ENCODE results near the gene TDP1. TPM values are rescaled to one million over a fixed set of nuclear protein-coding genes. Genes with fewer than 3 reads are reported as not detected.

Gene TDP1
- total and polyA plus RNA-seq, 2 experiments from 2014 or later: 23.0 to 63.6 TPM

DNA sequence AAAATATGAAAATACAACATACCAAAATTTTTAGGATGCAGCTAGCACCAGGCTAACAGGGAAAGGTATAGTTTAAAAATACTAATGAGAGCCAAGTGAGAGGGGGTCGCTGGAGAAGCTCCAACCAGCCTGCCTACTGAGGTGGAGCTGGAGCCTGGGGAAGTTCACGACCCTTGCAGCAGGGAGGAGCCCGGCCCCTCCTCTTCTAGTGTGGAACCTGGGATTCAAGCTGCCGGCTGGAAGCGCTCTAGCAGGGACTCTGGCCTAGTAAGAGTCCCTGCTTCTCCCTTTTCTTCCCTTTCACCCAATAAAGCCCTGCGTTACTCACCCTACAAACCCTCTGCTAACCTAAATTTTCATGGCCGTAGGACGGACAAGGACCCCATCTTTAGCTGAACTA, 101.1 kb downstream of the TDP1 start:
- H3K4me3 ChIP-seq: no peak overlapping the region
- H3F3A ChIP-seq (replicated peaks; ENCODE audit: low read depth): peaks cover 5% of the 10 kb centered on the region; the same call in 1 of the 2 replicates
- no peak overlapping the region for H3K27ac ChIP-seq (ENCODE audit: low read depth)
- ATAC-seq (0 out of 3 replicates have a peak, but pooled peaks have one; percentile 3), DNase-seq (ENCODE audit: low spot score) (peak; percentile 48)
- H3K9me3 Mint-ChIP-seq: no peaks in the 10 kb centered on the region
- no peak for TF ChIP-seq ZNF114 (CRISPR knock-in tag; IDR thresholded peaks at IDR 0.05)
- no peak for TF ChIP-seq POLR2AphosphoS5 (IDR thresholded peaks at IDR 0.05; ENCODE audit: low read depth)
- H3K4me1 Mint-ChIP-seq: peaks cover 17% of the 10 kb centered on the region; the same call in 2 of the 3 replicates
- no peaks in the 10 kb centered on the region for H3K36me3 Mint-ChIP-seq (ENCODE audit: low read depth)
- H3K4me2 ChIP-seq: no peak overlapping the region
- peaks cover 41% of the 10 kb centered on the region for H3K27me3 ChIP-seq (ENCODE audit: insufficient read depth)
- H3K4me1 ChIP-seq (ENCODE audit: insufficient read depth): peaks cover 21% of the 10 kb centered on the region
- no peaks in the 10 kb centered on the region for H3K9me2 ChIP-seq (ENCODE audit: insufficient read depth)
- H3K4me3 Mint-ChIP-seq: no peak overlapping the region
- no peaks in the 10 kb centered on the region for H3K36me3 ChIP-seq (ENCODE audit: insufficient read depth)
- 0 out of 2 replicates have a peak overlapping the region, but pooled peaks have one; percentile 19 for H2AFZ ChIP-seq
- H4K20me1 ChIP-seq (replicated peaks; ENCODE audit: insufficient read depth): no peaks in the 10 kb centered on the region
- no peak overlapping the region for H3K27ac Mint-ChIP-seq
- peaks cover 30% of the 10 kb centered on the region for H3K27me3 Mint-ChIP-seq (ENCODE audit: insufficient read depth, low read depth, poor library complexity)
- H3K79me2 ChIP-seq (replicated peaks; ENCODE audit: insufficient read depth): no peaks in the 10 kb centered on the region

DNA sequence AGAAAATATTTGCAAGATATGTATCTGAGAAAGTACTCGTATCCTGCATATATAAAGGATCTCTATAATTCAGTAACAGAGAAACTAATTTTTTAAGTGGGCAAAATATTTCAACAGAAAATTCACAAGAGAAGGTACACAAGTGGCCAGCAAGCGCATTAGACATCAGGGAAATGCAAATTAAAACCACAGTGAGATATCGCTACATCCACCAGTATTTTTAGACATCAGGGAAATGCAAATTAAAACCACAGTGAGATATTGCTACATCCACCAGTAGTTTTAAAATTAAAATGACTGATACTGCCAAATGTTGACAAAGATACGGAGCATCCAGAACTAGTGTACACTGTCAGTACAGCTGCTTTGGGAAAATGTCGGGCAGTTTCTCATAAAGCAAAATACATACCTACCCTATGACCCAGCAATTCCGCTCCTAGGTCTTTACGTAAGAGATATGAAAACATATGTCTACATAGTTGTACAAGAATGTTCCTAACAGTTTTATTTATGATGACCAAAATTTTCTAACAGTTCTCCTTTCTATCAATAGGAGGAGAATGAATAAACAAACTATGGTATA, 103.2 kb downstream of the TDP1 start:
- H3K27me3 Mint-ChIP-seq (ENCODE audit: insufficient read depth, low read depth, poor library complexity): peaks cover 50% of the 10 kb centered on the region
- peaks cover 62% of the 10 kb centered on the region for H3K27me3 ChIP-seq (ENCODE audit: insufficient read depth)
- peak overlapping the region; percentile 81; the same call in 2 of the 3 replicates for H3K4me3 Mint-ChIP-seq
- TF ChIP-seq, protein P1, sequence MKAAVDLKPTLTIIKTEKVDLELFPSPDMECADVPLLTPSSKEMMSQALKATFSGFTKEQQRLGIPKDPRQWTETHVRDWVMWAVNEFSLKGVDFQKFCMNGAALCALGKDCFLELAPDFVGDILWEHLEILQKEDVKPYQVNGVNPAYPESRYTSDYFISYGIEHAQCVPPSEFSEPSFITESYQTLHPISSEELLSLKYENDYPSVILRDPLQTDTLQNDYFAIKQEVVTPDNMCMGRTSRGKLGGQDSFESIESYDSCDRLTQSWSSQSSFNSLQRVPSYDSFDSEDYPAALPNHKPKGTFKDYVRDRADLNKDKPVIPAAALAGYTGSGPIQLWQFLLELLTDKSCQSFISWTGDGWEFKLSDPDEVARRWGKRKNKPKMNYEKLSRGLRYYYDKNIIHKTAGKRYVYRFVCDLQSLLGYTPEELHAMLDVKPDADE (IDR thresholded peaks at IDR 0.05): no peak
- no peak for TF ChIP-seq ZNF114 (CRISPR knock-in tag; IDR thresholded peaks at IDR 0.05)
- TF ChIP-seq POLR2AphosphoS5 (IDR thresholded peaks at IDR 0.05; ENCODE audit: low read depth): no peak
- TF ChIP-seq CREB1 (CRISPR knock-in tag; IDR thresholded peaks at IDR 0.05; ENCODE audit: low read depth): no peak
- TF ChIP-seq, protein P2, sequence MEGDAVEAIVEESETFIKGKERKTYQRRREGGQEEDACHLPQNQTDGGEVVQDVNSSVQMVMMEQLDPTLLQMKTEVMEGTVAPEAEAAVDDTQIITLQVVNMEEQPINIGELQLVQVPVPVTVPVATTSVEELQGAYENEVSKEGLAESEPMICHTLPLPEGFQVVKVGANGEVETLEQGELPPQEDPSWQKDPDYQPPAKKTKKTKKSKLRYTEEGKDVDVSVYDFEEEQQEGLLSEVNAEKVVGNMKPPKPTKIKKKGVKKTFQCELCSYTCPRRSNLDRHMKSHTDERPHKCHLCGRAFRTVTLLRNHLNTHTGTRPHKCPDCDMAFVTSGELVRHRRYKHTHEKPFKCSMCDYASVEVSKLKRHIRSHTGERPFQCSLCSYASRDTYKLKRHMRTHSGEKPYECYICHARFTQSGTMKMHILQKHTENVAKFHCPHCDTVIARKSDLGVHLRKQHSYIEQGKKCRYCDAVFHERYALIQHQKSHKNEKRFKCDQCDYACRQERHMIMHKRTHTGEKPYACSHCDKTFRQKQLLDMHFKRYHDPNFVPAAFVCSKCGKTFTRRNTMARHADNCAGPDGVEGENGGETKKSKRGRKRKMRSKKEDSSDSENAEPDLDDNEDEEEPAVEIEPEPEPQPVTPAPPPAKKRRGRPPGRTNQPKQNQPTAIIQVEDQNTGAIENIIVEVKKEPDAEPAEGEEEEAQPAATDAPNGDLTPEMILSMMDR (conservative IDR thresholded peaks at IDR 0.05; ENCODE audit: low read depth in 2 of 2): no peak
- no peak for TF ChIP-seq ZNF331 (CRISPR knock-in tag; IDR thresholded peaks at IDR 0.05; ENCODE audit: low read depth)
- no peak for TF ChIP-seq STAT1 (IDR thresholded peaks at IDR 0.05; ENCODE audit: unreplicated experiment)
- TF ChIP-seq, protein P3, sequence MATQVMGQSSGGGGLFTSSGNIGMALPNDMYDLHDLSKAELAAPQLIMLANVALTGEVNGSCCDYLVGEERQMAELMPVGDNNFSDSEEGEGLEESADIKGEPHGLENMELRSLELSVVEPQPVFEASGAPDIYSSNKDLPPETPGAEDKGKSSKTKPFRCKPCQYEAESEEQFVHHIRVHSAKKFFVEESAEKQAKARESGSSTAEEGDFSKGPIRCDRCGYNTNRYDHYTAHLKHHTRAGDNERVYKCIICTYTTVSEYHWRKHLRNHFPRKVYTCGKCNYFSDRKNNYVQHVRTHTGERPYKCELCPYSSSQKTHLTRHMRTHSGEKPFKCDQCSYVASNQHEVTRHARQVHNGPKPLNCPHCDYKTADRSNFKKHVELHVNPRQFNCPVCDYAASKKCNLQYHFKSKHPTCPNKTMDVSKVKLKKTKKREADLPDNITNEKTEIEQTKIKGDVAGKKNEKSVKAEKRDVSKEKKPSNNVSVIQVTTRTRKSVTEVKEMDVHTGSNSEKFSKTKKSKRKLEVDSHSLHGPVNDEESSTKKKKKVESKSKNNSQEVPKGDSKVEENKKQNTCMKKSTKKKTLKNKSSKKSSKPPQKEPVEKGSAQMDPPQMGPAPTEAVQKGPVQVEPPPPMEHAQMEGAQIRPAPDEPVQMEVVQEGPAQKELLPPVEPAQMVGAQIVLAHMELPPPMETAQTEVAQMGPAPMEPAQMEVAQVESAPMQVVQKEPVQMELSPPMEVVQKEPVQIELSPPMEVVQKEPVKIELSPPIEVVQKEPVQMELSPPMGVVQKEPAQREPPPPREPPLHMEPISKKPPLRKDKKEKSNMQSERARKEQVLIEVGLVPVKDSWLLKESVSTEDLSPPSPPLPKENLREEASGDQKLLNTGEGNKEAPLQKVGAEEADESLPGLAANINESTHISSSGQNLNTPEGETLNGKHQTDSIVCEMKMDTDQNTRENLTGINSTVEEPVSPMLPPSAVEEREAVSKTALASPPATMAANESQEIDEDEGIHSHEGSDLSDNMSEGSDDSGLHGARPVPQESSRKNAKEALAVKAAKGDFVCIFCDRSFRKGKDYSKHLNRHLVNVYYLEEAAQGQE (IDR thresholded peaks at IDR 0.05; ENCODE audit: unreplicated experiment): no peak
- no peak for TF ChIP-seq NANOG (IDR thresholded peaks at IDR 0.05; ENCODE audit: borderline replicate concordance)
- TF ChIP-seq EZH2phosphoT487 (IDR thresholded peaks at IDR 0.05; ENCODE audit: unreplicated experiment): no peak
- no peak for TF ChIP-seq EZH2 (IDR thresholded peaks at IDR 0.05; ENCODE audit: low read depth, unreplicated experiment)

More for the DNA sequence above, 103.2 kb downstream of the TDP1 start:
- Mint-ChIP-seq H3K9me3 (no peaks in the 10 kb centered on the region), H3K27ac (no peak overlapping the region), H3K4me1 (peaks cover 26% of the 10 kb centered on the region), H3K36me3 (ENCODE audit: low read depth) (no peaks in the 10 kb centered on the region)
- no peaks in the 10 kb centered on the region for H3K36me3 ChIP-seq (ENCODE audit: insufficient read depth)
- H4K20me1 ChIP-seq (replicated peaks; ENCODE audit: insufficient read depth): 0 out of 2 replicates have a peak, but pooled peaks cover 3% of the 10 kb centered on the region
- no peak overlapping the region for H3K27ac ChIP-seq (ENCODE audit: low read depth)
- no peak for ATAC-seq
- H2AFZ ChIP-seq: no peak overlapping the region
- H3K9me2 ChIP-seq (ENCODE audit: insufficient read depth): no peaks in the 10 kb centered on the region
- peaks cover 28% of the 10 kb centered on the region for H3K4me1 ChIP-seq (ENCODE audit: insufficient read depth)
- H3K4me3 ChIP-seq: no peak overlapping the region
- H3F3A ChIP-seq (replicated peaks; ENCODE audit: low read depth): peaks cover 5% of the 10 kb centered on the region; the same call in 1 of the 2 replicates
- H3K79me2 ChIP-seq (replicated peaks; ENCODE audit: insufficient read depth): no peaks in the 10 kb centered on the region
- H3K4me2 ChIP-seq: no peak overlapping the region
- DNase-seq (ENCODE audit: low spot score): no peak
